Measurements from ENCODE around the gene RFX7.

RFX7 gene

GRCh38 chr15:56244038-56244810 lies 545 bp upstream of the RFX7 start:
- no peak for DNase-seq

GRCh38 chr15:56242576-56243162 lies 1.0 kb downstream of the RFX7 start:
- no peak for DNase-seq

- no peak for DNase-seq
Observed at GRCh38 chr15:56241374-56242105, 2.1 kb downstream of the RFX7 start.

- no peak for DNase-seq
Observed at GRCh38 chr15:56240390-56240789, 3.3 kb downstream of the RFX7 start.

- no peak for DNase-seq
Observed at GRCh38 chr15:56236197-56236596, 7.5 kb downstream of the RFX7 start.

- DNase-seq, result no peak
Observed at GRCh38 chr15:56234804-56235203, 8.9 kb downstream of the RFX7 start.

- DNase-seq, result no peak
Observed at GRCh38 chr15:56233549-56233948, 10.1 kb downstream of the RFX7 start.

GRCh38 chr15:56232058-56232457 lies 11.6 kb downstream of the RFX7 start:
- DNase-seq, result no peak

GRCh38 chr15:56228854-56229253 lies 14.8 kb downstream of the RFX7 start:
- no peak for DNase-seq

- no peak for DNase-seq
Observed at GRCh38 chr15:56228352-56228751, 15.3 kb downstream of the RFX7 start.

GRCh38 chr15:56227780-56228179 lies 15.9 kb downstream of the RFX7 start:
- no peak for DNase-seq

- DNase-seq, result no peak
Observed at GRCh38 chr15:56227306-56227705, 16.4 kb downstream of the RFX7 start.

GRCh38 chr15:56225520-56225919 lies 18.2 kb downstream of the RFX7 start:
- no peak for DNase-seq

GRCh38 chr15:56222302-56222701 lies 21.4 kb downstream of the RFX7 start:
- DNase-seq, result no peak

- DNase-seq, result no peak
Observed at GRCh38 chr15:56217341-56217740, 26.3 kb downstream of the RFX7 start.

GRCh38 chr15:56215769-56216168 lies 27.9 kb downstream of the RFX7 start:
- DNase-seq, result no peak

GRCh38 chr15:56211960-56212550 lies 31.6 kb downstream of the RFX7 start:
- DNase-seq, result no peak

GRCh38 chr15:56211064-56211463 lies 32.6 kb downstream of the RFX7 start:
- no peak for DNase-seq

- no peak for DNase-seq
Observed at GRCh38 chr15:56208641-56209155, 35.0 kb downstream of the RFX7 start.

GRCh38 chr15:56208185-56208584 lies 35.5 kb downstream of the RFX7 start:
- DNase-seq, result no peak

- DNase-seq, result no peak
Observed at GRCh38 chr15:56207711-56208110, 36.0 kb downstream of the RFX7 start.

GRCh38 chr15:56207092-56207491 lies 36.6 kb downstream of the RFX7 start:
- no peak for DNase-seq

Measured in cortex of kidney (tissue), 1 donor.